ENCODE data around the gene LILRA1.

LILRA1 gene

DNA sequence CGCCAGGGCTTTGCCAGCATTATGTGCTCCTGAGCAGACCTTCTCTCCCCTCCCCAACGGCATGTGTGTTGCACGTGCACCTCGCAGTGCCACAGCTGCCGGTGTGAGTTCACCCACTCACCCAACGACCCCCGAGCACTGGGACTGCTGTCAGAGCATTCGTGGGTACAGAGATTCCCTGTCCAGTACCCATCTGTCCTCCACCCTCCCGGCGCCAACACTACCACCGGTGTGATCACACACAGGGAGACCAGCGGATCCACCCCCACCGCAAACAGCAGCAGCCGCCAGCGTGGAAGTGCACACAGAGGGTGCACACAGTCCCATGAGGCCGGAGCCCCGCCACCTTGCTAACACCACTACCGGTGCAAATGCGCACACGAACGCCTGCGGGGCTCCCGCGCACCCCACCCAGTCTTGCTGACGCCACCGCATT, 15.9 kb downstream of the LILRA1 start:
- Histone ChIP-seq H3K79me2 (ENCODE audit: insufficient read depth, low read length) (no peaks in the 10 kb centered on the region), H3K9ac (ENCODE audit: low read length) (no peak overlapping the region), H3K9me2 (replicated peaks; ENCODE audit: insufficient read depth, low read length) (no peaks in the 10 kb centered on the region), H3K4me2 (ENCODE audit: low read depth, low read length, poor library complexity, severe bottlenecking) (no peak overlapping the region), H3K27ac (ENCODE audit: low read depth, low read length) (no peak overlapping the region), H3K4me3 (ENCODE audit: insufficient read depth, low read length, poor library complexity, severe bottlenecking) (no peak overlapping the region), H4K20me1 (ENCODE audit: low read depth, low read length) (no peaks in the 10 kb centered on the region), H2AFZ (ENCODE audit: low read depth, low read length, severe bottlenecking) (no peak overlapping the region), H3F3A (ENCODE audit: insufficient read depth) (no peaks in the 10 kb centered on the region), H3K27me3 (ENCODE audit: low read length) (no peaks in the 10 kb centered on the region), H3K36me3 (ENCODE audit: low read length) (no peaks in the 10 kb centered on the region), H3K9me3 (ENCODE audit: insufficient read depth, low read length) (no peaks in the 10 kb centered on the region; the same call in 1 of the 2 replicates)
- TF ChIP-seq, protein P1, sequence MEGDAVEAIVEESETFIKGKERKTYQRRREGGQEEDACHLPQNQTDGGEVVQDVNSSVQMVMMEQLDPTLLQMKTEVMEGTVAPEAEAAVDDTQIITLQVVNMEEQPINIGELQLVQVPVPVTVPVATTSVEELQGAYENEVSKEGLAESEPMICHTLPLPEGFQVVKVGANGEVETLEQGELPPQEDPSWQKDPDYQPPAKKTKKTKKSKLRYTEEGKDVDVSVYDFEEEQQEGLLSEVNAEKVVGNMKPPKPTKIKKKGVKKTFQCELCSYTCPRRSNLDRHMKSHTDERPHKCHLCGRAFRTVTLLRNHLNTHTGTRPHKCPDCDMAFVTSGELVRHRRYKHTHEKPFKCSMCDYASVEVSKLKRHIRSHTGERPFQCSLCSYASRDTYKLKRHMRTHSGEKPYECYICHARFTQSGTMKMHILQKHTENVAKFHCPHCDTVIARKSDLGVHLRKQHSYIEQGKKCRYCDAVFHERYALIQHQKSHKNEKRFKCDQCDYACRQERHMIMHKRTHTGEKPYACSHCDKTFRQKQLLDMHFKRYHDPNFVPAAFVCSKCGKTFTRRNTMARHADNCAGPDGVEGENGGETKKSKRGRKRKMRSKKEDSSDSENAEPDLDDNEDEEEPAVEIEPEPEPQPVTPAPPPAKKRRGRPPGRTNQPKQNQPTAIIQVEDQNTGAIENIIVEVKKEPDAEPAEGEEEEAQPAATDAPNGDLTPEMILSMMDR (IDR thresholded peaks at IDR 0.05; ENCODE audit: insufficient read depth, low read length, poor library complexity, severe bottlenecking) = no peak
- no peak for TF ChIP-seq EZH2phosphoT487 (conservative IDR thresholded peaks at IDR 0.05; ENCODE audit: low read length)

- H3K9me3 ChIP-seq (ENCODE audit: insufficient read depth, low read length) = no peaks in the 10 kb centered on the region
- no peaks in the 10 kb centered on the region for H3K36me3 ChIP-seq (ENCODE audit: low read length)
- no peak overlapping the region for H2AFZ ChIP-seq (ENCODE audit: low read depth, low read length, severe bottlenecking)
- no peak overlapping the region for H3K9ac ChIP-seq (ENCODE audit: low read length)
- H3K27me3 ChIP-seq (ENCODE audit: low read length) = no peaks in the 10 kb centered on the region
- no peak overlapping the region for H3K4me3 ChIP-seq (ENCODE audit: insufficient read depth, low read length, poor library complexity, severe bottlenecking)
- H3K9me2 ChIP-seq (replicated peaks; ENCODE audit: insufficient read depth, low read length) = no peaks in the 10 kb centered on the region
- no peaks in the 10 kb centered on the region for H4K20me1 ChIP-seq (ENCODE audit: low read depth, low read length)
- no peaks in the 10 kb centered on the region for H3F3A ChIP-seq (ENCODE audit: insufficient read depth)
- H3K27ac ChIP-seq (ENCODE audit: low read depth, low read length) = no peak overlapping the region
- no peak overlapping the region for H3K4me2 ChIP-seq (ENCODE audit: low read depth, low read length, poor library complexity, severe bottlenecking)
- H3K79me2 ChIP-seq (ENCODE audit: insufficient read depth, low read length) = no peaks in the 10 kb centered on the region
- no peak for TF ChIP-seq EZH2phosphoT487 (conservative IDR thresholded peaks at IDR 0.05; ENCODE audit: low read length)
- TF ChIP-seq, protein P1 (IDR thresholded peaks at IDR 0.05; ENCODE audit: insufficient read depth, low read length, poor library complexity, severe bottlenecking) = no peak
Observed at GRCh38 chr19:54612428-54612827, 19.0 kb downstream of the LILRA1 start.

DNA sequence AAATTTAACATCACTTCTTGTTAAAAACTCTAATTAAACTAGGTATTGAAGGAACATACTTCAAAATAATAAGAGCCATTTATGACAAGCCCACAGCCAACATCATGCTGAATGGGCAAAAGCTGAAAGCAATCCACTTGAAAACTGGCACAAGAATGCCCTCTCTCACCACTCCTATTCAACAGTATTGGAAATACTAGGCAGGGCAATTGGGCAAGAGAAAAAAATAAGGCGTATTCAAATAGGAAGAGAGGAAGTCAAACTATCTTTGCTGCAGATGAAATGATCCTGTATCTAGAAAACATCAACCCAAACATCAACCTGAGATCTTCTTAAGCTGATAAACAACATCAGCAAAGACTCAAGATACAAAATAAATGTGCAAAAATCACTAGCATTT, 21.3 kb downstream of the LILRA1 start:
- no peak overlapping the region for H3K4me2 ChIP-seq (ENCODE audit: low read depth, low read length, poor library complexity, severe bottlenecking)
- H3K27me3 ChIP-seq (ENCODE audit: low read length) = no peaks in the 10 kb centered on the region
- no peak overlapping the region for H3K27ac ChIP-seq (ENCODE audit: low read depth, low read length)
- no peaks in the 10 kb centered on the region for H3F3A ChIP-seq (ENCODE audit: insufficient read depth)
- no peaks in the 10 kb centered on the region for H3K79me2 ChIP-seq (ENCODE audit: insufficient read depth, low read length)
- no peaks in the 10 kb centered on the region for H3K9me2 ChIP-seq (replicated peaks; ENCODE audit: insufficient read depth, low read length)
- H3K4me3 ChIP-seq (ENCODE audit: insufficient read depth, low read length, poor library complexity, severe bottlenecking) = no peak overlapping the region
- H4K20me1 ChIP-seq (ENCODE audit: low read depth, low read length) = no peaks in the 10 kb centered on the region
- H3K9ac ChIP-seq (ENCODE audit: low read length) = no peak overlapping the region
- no peak overlapping the region for H2AFZ ChIP-seq (ENCODE audit: low read depth, low read length, severe bottlenecking)
- TF ChIP-seq EZH2phosphoT487 (conservative IDR thresholded peaks at IDR 0.05; ENCODE audit: low read length) = no peak
- TF ChIP-seq, protein P1 (IDR thresholded peaks at IDR 0.05; ENCODE audit: insufficient read depth, low read length, poor library complexity, severe bottlenecking) = no peak
- no peaks in the 10 kb centered on the region for H3K36me3 ChIP-seq (ENCODE audit: low read length)
- no peaks in the 10 kb centered on the region for H3K9me3 ChIP-seq (ENCODE audit: insufficient read depth, low read length)
